Measurements from ENCODE around the gene HMCN2. TPM values are rescaled to one million over a fixed set of nuclear protein-coding genes. Genes with fewer than 3 reads are reported as not detected.

HMCN2 gene
- total RNA-seq, 1 experiment from 2014 or later: 8.6 TPM

- no peaks in the 10 kb centered on the region for H3K79me1 ChIP-seq (ENCODE audit: insufficient read depth, low read depth, low read length, poor library complexity, severe bottlenecking)
- peaks cover 4 to 14% of the 10 kb centered on the region in 2 experiments for H3K4me1 Mint-ChIP-seq
- no peaks in the 10 kb centered on the region; the same call in 1 of the 2 replicates for H3K27me3 Mint-ChIP-seq (ENCODE audit: low read depth)
- no peak overlapping the region for H2BK120ac ChIP-seq (ENCODE audit: low read depth, low read length, poor library complexity, severe bottlenecking)
- no peak overlapping the region for H2AFZ ChIP-seq (ENCODE audit: low read length)
- no peak overlapping the region for H2BK5ac ChIP-seq (ENCODE audit: insufficient read length, low read length)
- H3T11ph ChIP-seq (ENCODE audit: low read length): no peak overlapping the region
- no peaks in the 10 kb centered on the region for H3K9me3 ChIP-seq (ENCODE audit: control insufficient read depth, low read depth, low read length)
- H3K27ac ChIP-seq (ENCODE audit: insufficient read length, low read depth, low read length): no peak overlapping the region
- no peak overlapping the region for H2BK20ac ChIP-seq (ENCODE audit: low read depth, low read length, poor library complexity, severe bottlenecking)
- H2AK5ac ChIP-seq (ENCODE audit: insufficient read length, low read length): no peak overlapping the region
- DNase-seq: no peak
- H3K9ac ChIP-seq (ENCODE audit: extremely low read depth, insufficient read length, low read length): no peak overlapping the region
- no peaks in the 10 kb centered on the region for H3K27me3 ChIP-seq (ENCODE audit: insufficient read depth, low read length)
- H3K14ac ChIP-seq (ENCODE audit: insufficient read depth, low read length): no peak overlapping the region
- H3K36me3 Mint-ChIP-seq (ENCODE audit: insufficient read depth in 1 of 3, low read depth in 3 of 3): peaks cover 2 to 14% (median 11%) of the 10 kb centered on the region in 3 experiments; a peak in 6 of 7 replicates
- no peak overlapping the region for H3K4me2 ChIP-seq (ENCODE audit: insufficient read depth, insufficient read length, low read length)
- H2BK12ac ChIP-seq (ENCODE audit: insufficient read length, low read depth, low read length): no peak overlapping the region
- no peak overlapping the region for H4K8ac ChIP-seq (replicated peaks; ENCODE audit: insufficient read length, low read depth, low read length)
- no peak overlapping the region for H2BK15ac ChIP-seq (ENCODE audit: low read depth, low read length)
- TF ChIP-seq CTCF (conservative IDR thresholded peaks at IDR 0.05): no peak
- H3K79me2 ChIP-seq (ENCODE audit: insufficient read depth, low read length): no peaks in the 10 kb centered on the region
- H3K4me3 Mint-ChIP-seq: no peak overlapping the region
- H3K18ac ChIP-seq (ENCODE audit: insufficient read length, low read depth, low read length): no peak overlapping the region
- H3K23ac ChIP-seq (ENCODE audit: insufficient read length, low read depth, low read length): no peak overlapping the region
- no peak overlapping the region for H3K56ac ChIP-seq (ENCODE audit: insufficient read length, low read depth, low read length)
- no peaks in the 10 kb centered on the region for H3K23me2 ChIP-seq (ENCODE audit: insufficient read length, low read depth, low read length, poor library complexity, severe bottlenecking)
- no peak overlapping the region for H4K91ac ChIP-seq (ENCODE audit: insufficient read length, low read depth, low read length)
- H4K20me1 ChIP-seq (ENCODE audit: control insufficient read depth, insufficient read depth, insufficient read length): no peaks in the 10 kb centered on the region
- H3K4ac ChIP-seq (ENCODE audit: low read depth, low read length): no peak overlapping the region
- H3K9me3 Mint-ChIP-seq: peaks cover 0 to 1% of the 10 kb centered on the region in 2 experiments; a peak in 1 of 5 replicates
- H4K5ac ChIP-seq (ENCODE audit: insufficient read length, low read depth, low read length): no peak overlapping the region
- WGBS (ENCODE audit: extremely low coverage, insufficient read length, low lambda C conversion rate): 100% methylated on average over 2 of the region's 2 CpGs
- H3K4me1 ChIP-seq (ENCODE audit: insufficient read depth, low read length): no peaks in the 10 kb centered on the region
- no peak overlapping the region for H3K27ac Mint-ChIP-seq
Measured at GRCh38 chr9:130373679-130374325, 108.2 kb downstream of the HMCN2 start.

Data from H9 (cell line).